ENCODE measurements around the gene NAA15. TPM values are rescaled to one million over a fixed set of nuclear protein-coding genes. Genes with fewer than 3 reads are reported as not detected.

The NAA15 gene
- total RNA-seq, 4 donors from 2014 or later, result 23.9 to 34.1 (median 32.2) TPM

DNA sequence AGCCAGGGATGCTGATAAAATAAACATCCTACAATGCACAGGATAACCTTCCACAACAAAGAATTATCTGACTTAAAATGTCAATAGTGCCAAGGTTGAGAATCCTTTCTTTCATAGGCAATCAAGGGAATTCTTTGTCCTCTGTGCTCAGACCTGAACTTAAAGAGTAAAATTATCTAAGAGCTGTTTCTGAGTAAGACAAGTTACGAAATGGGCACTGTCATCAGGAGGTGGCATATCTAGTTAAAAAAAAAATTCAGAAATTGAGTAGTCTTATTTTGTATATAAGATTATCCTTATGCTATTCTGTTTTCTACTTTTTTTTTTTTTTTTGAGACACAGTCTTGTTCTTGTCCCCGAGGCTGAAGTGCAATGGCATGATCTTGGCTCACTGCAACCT is 149.3 kb downstream of the NAA15 start:
- WGBS, 2 donors (ENCODE audit: low coverage in 1 of 2), result 91 to 100% methylated on average over 2 of the region's 2 CpGs

DNA sequence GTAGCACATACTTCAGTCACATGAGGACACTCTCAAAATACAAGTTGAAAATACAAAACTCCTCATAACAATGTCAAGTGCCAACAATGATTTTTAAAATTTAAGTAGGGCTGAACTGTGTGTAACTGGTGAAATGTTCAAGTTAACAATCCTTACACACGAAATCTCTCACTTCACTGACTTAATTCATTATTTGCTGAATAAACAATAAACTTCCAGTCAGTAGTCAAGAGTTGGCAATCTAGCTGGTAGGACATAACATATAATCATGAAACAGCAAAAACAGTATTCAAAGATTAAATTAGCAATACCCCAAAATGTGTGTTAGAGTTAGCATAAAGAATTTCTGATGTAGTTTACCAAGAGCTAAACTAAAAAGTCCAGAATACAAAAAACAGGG is 150.7 kb downstream of the NAA15 start:
- no peak for ATAC-seq
- no peak overlapping the region for H3K4me3 ChIP-seq
- no peak for TF ChIP-seq POLR2AphosphoS5 (IDR thresholded peaks at IDR 0.05)
- TF ChIP-seq POLR2A (IDR thresholded peaks at IDR 0.05), result no peak
- TF ChIP-seq, protein P1, sequence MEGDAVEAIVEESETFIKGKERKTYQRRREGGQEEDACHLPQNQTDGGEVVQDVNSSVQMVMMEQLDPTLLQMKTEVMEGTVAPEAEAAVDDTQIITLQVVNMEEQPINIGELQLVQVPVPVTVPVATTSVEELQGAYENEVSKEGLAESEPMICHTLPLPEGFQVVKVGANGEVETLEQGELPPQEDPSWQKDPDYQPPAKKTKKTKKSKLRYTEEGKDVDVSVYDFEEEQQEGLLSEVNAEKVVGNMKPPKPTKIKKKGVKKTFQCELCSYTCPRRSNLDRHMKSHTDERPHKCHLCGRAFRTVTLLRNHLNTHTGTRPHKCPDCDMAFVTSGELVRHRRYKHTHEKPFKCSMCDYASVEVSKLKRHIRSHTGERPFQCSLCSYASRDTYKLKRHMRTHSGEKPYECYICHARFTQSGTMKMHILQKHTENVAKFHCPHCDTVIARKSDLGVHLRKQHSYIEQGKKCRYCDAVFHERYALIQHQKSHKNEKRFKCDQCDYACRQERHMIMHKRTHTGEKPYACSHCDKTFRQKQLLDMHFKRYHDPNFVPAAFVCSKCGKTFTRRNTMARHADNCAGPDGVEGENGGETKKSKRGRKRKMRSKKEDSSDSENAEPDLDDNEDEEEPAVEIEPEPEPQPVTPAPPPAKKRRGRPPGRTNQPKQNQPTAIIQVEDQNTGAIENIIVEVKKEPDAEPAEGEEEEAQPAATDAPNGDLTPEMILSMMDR (IDR thresholded peaks at IDR 0.05), result no peak
- TF ChIP-seq EP300 (IDR thresholded peaks at IDR 0.05), result no peak

More for the DNA sequence above, 149.3 kb downstream of the NAA15 start:
- ATAC-seq, result no peak
- no peak overlapping the region for H3K27ac ChIP-seq
- no peak for TF ChIP-seq POLR2AphosphoS5 (IDR thresholded peaks at IDR 0.05)
- TF ChIP-seq EP300 (IDR thresholded peaks at IDR 0.05), result no peak
- TF ChIP-seq POLR2A (IDR thresholded peaks at IDR 0.05), result no peak
- TF ChIP-seq, protein P1 (IDR thresholded peaks at IDR 0.05), result no peak
- H3K36me3 ChIP-seq, result no peaks in the 10 kb centered on the region
- H3K4me1 ChIP-seq, result peaks cover 0 to 28% (median 6%) of the 10 kb centered on the region in 3 donors
- H3K9me3 ChIP-seq, result no peaks in the 10 kb centered on the region
- no peaks in the 10 kb centered on the region for H3K27me3 ChIP-seq
- no peak overlapping the region for H3K4me3 ChIP-seq

DNA sequence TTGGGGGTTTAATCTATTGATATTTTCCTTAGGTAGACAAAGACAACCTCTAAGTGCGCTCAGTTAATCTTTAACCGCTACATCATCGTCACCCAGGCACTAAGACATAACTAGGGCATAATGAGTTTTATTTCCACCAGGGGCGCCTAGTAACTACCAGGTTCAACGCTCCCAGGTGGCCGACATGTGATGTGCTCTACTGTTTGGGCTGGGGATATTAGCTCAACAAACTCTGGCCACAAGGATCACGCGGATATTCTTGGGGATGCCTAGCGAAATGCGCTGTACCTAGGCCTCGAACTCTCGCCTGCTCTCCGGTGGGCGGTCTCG is 151.7 kb downstream of the NAA15 start:
- Histone ChIP-seq H3K4me3 (peak overlapping the region; percentile 67 to 81), H3K9me3 (no peaks in the 10 kb centered on the region), H3K36me3 (no peaks in the 10 kb centered on the region), H3K27me3 (no peaks in the 10 kb centered on the region), H3K4me1 (peaks cover 0 to 52% (median 21%) of the 10 kb centered on the region in 3 donors), H3K27ac (peak overlapping the region; percentile 85 to 99 (median 91))
- WGBS, 2 donors (ENCODE audit: low coverage in 1 of 2), result 0% methylated on average over 3 to 4 of the region's 15 CpGs
- no peak for TF ChIP-seq POLR2AphosphoS5 (IDR thresholded peaks at IDR 0.05)
- TF ChIP-seq, protein P1 (IDR thresholded peaks at IDR 0.05), result peak in 3 of 4 experiments; percentile 20 to 56 (median 47)
- peak; percentile 2 for ATAC-seq

More for the DNA sequence above, 150.7 kb downstream of the NAA15 start:
- WGBS, 2 donors (ENCODE audit: low coverage in 1 of 2), result 71 to 86% methylated on average over 1 of the region's 1 CpG
- H3K36me3 ChIP-seq, result no peaks in the 10 kb centered on the region
- H3K4me1 ChIP-seq, result peaks cover 0 to 42% (median 13%) of the 10 kb centered on the region in 3 donors
- H3K27me3 ChIP-seq, result no peaks in the 10 kb centered on the region
- H3K9me3 ChIP-seq, result no peaks in the 10 kb centered on the region
- H3K27ac ChIP-seq, result no peak overlapping the region

DNA sequence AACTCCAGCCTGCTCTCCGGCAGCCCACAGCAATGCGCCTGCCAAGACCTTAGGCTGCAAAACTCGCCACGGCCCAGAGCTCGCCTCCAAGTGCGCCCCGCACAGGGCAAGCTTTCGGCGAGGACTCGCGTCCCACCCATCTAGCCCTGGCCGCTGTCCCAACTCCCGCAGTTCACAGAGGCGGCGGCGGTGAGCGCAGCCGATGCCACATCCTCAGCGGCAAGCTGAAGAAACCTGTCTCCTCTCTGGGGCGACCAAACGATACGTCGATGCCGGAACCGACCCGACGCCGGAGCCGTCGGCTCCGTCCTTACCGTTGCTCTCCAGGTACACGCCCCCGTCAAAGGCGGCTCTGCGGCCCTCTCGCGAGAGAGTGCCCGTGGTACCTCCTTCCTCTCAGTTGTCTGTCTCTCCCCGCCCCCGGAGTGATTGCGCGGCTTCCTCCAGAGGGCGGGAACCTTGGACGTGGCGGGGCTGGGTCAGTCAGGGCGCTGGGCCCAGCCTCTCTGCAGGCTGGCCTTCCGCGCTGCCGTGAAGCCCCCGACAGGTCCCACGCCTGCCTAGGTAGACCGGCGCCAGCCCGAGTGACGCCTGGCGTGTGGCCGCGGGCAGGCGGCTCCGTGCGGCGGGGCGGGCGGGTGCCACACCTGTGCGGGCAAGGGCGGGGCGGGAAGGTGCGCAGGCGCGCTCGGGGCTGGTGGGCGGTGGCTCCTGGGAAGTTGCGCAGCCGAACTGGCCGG is 152.2 kb downstream of the NAA15 start:
- H3K4me3 ChIP-seq, result peak overlapping the region; percentile 67 to 81
- WGBS, 2 donors (ENCODE audit: low coverage in 1 of 2), result 0% methylated on average over 3 to 4 of the region's 76 CpGs
- peak overlapping the region; percentile 85 to 99 (median 91) for H3K27ac ChIP-seq
- peaks cover 0 to 57% (median 21%) of the 10 kb centered on the region in 3 donors for H3K4me1 ChIP-seq
- H3K27me3 ChIP-seq, result no peaks in the 10 kb centered on the region
- no peaks in the 10 kb centered on the region for H3K9me3 ChIP-seq
- ATAC-seq, result peak; percentile 97
- H3K36me3 ChIP-seq, result no peaks in the 10 kb centered on the region
- TF ChIP-seq, protein P1 (IDR thresholded peaks at IDR 0.05), result peak in 2 of 4 experiments; percentile 32 to 45
- TF ChIP-seq POLR2A (IDR thresholded peaks at IDR 0.05) (peak; percentile 36 to 80), EP300 (IDR thresholded peaks at IDR 0.05) (no peak), POLR2AphosphoS5 (IDR thresholded peaks at IDR 0.05) (peak; percentile 64)

All from gastroesophageal sphincter (tissue), 4 donors.